Uterus (tissue), 4 donors: ENCODE measurements around the gene GRAMD2B. TPM values are rescaled to one million over a fixed set of nuclear protein-coding genes. Genes with fewer than 3 reads are reported as not detected.

Experiments
- DNase-seq, 2 donors: peaks; one replicate each; pipeline ENCODE4 v3.0.0-alpha.2; 2019 to 2020
- H3K27ac ChIP-seq, 2 donors: fragments of 200-600 bp; sonication (generic); 1 replicate in 1 of 2; 2 replicates in 1 of 2; pipeline ENCODE4 v1.5.1; 2016 to 2018
- H3K27me3 ChIP-seq, 2 donors: fragments of 200-600 bp; sonication (generic); one replicate each; pipeline ENCODE4 v1.5.1; 2018 to 2019; ENCODE audit warnings: control low read depth in 1 of 2
- H3K36me3 ChIP-seq, 2 donors: fragments of 200-600 bp; sonication (generic); one replicate each; pipeline ENCODE4 v1.5.1; 2019; ENCODE audit warnings: control low read depth in 1 of 2
- H3K4me1 ChIP-seq, 2 donors: fragments of 200-600 bp; sonication (generic); one replicate each; pipeline ENCODE4 v1.5.1; 2018 to 2019; ENCODE audit warnings: control low read depth in 1 of 2
- H3K4me3 ChIP-seq, 2 donors: fragments of 200-600 bp; sonication (generic); 1 replicate in 1 of 2; 2 replicates in 1 of 2; pipeline ENCODE4 v1.5.1; 2018 to 2019; ENCODE audit warnings: mild to moderate bottlenecking in 1 of 2
- H3K9me3 ChIP-seq, 2 donors: fragments of 200-600 bp; sonication (generic); one replicate each; pipeline ENCODE4 v1.5.1; 2019; ENCODE audit warnings: control low read depth in 1 of 2
- POLR2A ChIP-seq, 2 donors: fragments of 450-650 bp; IDR thresholded peaks; one replicate each; pipeline ENCODE4 v1.6.1; 2016; ENCODE audit warnings: antibody characterized with exemption in 2 of 2, mild to moderate bottlenecking in 1 of 2, moderate library complexity in 1 of 2
- intact Hi-C: fragments of 100-400 bp; cut with DNase I; formaldehyde crosslinking; loops from one replicate; pipeline ENCODE4 v1.15.1; 2023; ENCODE audit warnings: low total_unique reads
- total RNA-seq, 4 donors: library from RNA; depleted of rRNA in 3 of 4; stranded (reverse); fragments of >200 nt in 3 of 4; gene quantifications; one replicate each; pipeline versions ENCODE4 v1.1.0 to v1.2.4, GENCODE V29; 2014 to 2023
- TF ChIP-seq, protein P1 (sequence below), 4 experiments: fragments of 200-600 bp in 2 of 4; fragments of 450-650 bp in 2 of 4; sonication (generic) in 2 of 4; IDR thresholded peaks; one replicate each; pipeline ENCODE4 v1.5.1; 2016 to 2019; ENCODE audit warnings: antibody characterized with exemption in 4 of 4, mild to moderate bottlenecking in 2 of 4, moderate library complexity in 1 of 4
- donor health status: DM: yes; HTN: yes; CAD: no.

GRAMD2B gene
- total RNA-seq, 4 donors from 2014 or later, result 34.0 to 91.5 (median 58.8) TPM

DNA sequence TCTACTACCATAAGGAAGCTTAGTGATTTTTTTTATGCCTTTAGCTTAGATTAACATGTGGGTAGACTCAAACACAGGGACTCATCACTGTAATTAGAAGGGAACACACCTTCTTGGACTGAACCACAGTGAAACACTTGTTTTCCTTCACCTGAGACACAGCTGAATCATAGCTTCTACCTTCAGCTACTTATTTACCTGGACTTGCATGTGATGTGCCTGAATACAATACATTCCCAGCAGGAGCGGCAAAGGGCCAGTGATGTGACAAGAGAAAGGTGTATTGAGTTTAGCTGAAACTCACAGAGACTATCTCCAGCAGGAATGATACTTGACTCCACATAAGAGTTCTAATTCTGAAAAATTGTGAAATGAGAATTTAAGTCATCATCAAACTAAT lies 37.8 kb downstream of the GRAMD2B start:
- H3K27me3 ChIP-seq, result no peaks in the 10 kb centered on the region
- intact Hi-C loops, result no loop called here
- peaks cover 0 to 13% of the 10 kb centered on the region in 2 donors for H3K4me1 ChIP-seq
- no peak for DNase-seq
- no peaks in the 10 kb centered on the region for H3K36me3 ChIP-seq
- no peak overlapping the region for H3K4me3 ChIP-seq
- TF ChIP-seq, protein P1, sequence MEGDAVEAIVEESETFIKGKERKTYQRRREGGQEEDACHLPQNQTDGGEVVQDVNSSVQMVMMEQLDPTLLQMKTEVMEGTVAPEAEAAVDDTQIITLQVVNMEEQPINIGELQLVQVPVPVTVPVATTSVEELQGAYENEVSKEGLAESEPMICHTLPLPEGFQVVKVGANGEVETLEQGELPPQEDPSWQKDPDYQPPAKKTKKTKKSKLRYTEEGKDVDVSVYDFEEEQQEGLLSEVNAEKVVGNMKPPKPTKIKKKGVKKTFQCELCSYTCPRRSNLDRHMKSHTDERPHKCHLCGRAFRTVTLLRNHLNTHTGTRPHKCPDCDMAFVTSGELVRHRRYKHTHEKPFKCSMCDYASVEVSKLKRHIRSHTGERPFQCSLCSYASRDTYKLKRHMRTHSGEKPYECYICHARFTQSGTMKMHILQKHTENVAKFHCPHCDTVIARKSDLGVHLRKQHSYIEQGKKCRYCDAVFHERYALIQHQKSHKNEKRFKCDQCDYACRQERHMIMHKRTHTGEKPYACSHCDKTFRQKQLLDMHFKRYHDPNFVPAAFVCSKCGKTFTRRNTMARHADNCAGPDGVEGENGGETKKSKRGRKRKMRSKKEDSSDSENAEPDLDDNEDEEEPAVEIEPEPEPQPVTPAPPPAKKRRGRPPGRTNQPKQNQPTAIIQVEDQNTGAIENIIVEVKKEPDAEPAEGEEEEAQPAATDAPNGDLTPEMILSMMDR (IDR thresholded peaks at IDR 0.05), result no peak
- peak overlapping the region; percentile 66 to 76 for H3K27ac ChIP-seq
- H3K9me3 ChIP-seq, result no peaks in the 10 kb centered on the region

DNA sequence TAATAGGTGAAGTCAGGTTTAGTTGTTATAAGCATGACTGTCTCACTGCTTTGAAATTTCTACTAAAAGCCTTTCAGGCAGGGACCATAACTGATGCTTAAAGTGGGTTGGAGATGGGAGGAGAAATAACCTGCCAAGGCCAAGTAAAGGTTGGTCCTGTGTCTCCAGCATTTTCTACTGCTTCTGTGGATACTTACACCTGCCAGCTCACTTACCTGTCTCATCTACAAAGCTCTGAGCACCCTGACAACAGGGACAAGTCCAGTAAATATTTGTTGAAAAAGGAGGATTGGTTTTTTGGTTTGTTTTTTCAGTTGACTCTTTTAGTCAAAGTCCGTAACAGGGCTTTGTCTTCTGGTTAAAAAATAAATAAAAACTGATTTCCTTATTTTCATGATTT lies 38.6 kb downstream of the GRAMD2B start:
- Histone ChIP-seq H3K27ac (peak overlapping the region; percentile 66 to 76), H3K4me3 (no peak overlapping the region), H3K4me1 (peaks cover 0 to 13% of the 10 kb centered on the region in 2 donors), H3K36me3 (no peaks in the 10 kb centered on the region), H3K9me3 (no peaks in the 10 kb centered on the region), H3K27me3 (no peaks in the 10 kb centered on the region)
- no peak for DNase-seq
- intact Hi-C loops, result no loop called here
- TF ChIP-seq, protein P1 (IDR thresholded peaks at IDR 0.05), result no peak
- no peak for TF ChIP-seq POLR2A (IDR thresholded peaks at IDR 0.05)

- intact Hi-C loops, result no loop called here
- no peaks in the 10 kb centered on the region for H3K27me3 ChIP-seq
Measured at GRCh38 chr5:126462239-126463014, 39.2 kb downstream of the GRAMD2B start.

GRCh38 chr5:126464016-126464415 lies 40.8 kb downstream of the GRAMD2B start:
- DNase-seq, result no peak
- Histone ChIP-seq H3K36me3 (no peaks in the 10 kb centered on the region), H3K4me3 (no peak overlapping the region), H3K4me1 (peaks cover 11 to 13% of the 10 kb centered on the region in 2 donors), H3K27me3 (no peaks in the 10 kb centered on the region), H3K27ac (peak overlapping the region in 1 of 2 donors; percentile 19), H3K9me3 (no peaks in the 10 kb centered on the region)
- intact Hi-C loops, result no loop called here
- no peak for TF ChIP-seq POLR2A (IDR thresholded peaks at IDR 0.05)
- TF ChIP-seq, protein P1 (IDR thresholded peaks at IDR 0.05), result no peak

More at GRCh38 chr5:126462239-126463014, 39.2 kb downstream of the GRAMD2B start:
- peak; percentile 34 to 57 for DNase-seq
- Histone ChIP-seq H3K4me3 (no peak overlapping the region), H3K9me3 (no peaks in the 10 kb centered on the region), H3K27ac (peak overlapping the region; percentile 66 to 76), H3K36me3 (no peaks in the 10 kb centered on the region), H3K4me1 (peaks cover 0 to 13% of the 10 kb centered on the region in 2 donors)
- TF ChIP-seq, protein P1 (IDR thresholded peaks at IDR 0.05), result no peak
- no peak for TF ChIP-seq POLR2A (IDR thresholded peaks at IDR 0.05)

- Histone ChIP-seq H3K4me1 (peaks cover 11 to 13% of the 10 kb centered on the region in 2 donors), H3K4me3 (no peak overlapping the region), H3K36me3 (no peaks in the 10 kb centered on the region), H3K27me3 (no peaks in the 10 kb centered on the region), H3K27ac (peak overlapping the region in 1 of 2 donors; percentile 19), H3K9me3 (no peaks in the 10 kb centered on the region)
- intact Hi-C loops, result no loop called here
- TF ChIP-seq POLR2A (IDR thresholded peaks at IDR 0.05), result no peak
- TF ChIP-seq, protein P1 (IDR thresholded peaks at IDR 0.05), result no peak
- no peak for DNase-seq
Measured at GRCh38 chr5:126464959-126465358, 41.8 kb downstream of the GRAMD2B start.
